Gastrocnemius medialis (tissue), 4 donors: ENCODE data around the gene EEF1A2.

Experiments used
- POLR2A ChIP-seq, 2 donors: fragments of 450-650 bp; IDR thresholded peaks; one replicate each; pipeline ENCODE4 v1.6.1; 2017; ENCODE audit warnings: antibody characterized with exemption in 2 of 2, mild to moderate bottlenecking in 2 of 2, moderate library complexity in 2 of 2
- TF ChIP-seq, protein P1 (sequence below), 5 experiments: fragments of 450-650 bp in 3 of 5; fragments of 200-600 bp in 2 of 5; sonication (generic) in 2 of 5; IDR thresholded peaks in 4 of 5; conservative IDR thresholded peaks in 1 of 5; 1 replicate in 4 of 5; 2 replicates in 1 of 5; pipeline ENCODE4 v1.5.1; 2016 to 2019; ENCODE audit warnings: antibody characterized with exemption in 5 of 5, mild to moderate bottlenecking in 3 of 5, moderate library complexity in 3 of 5

DNA sequence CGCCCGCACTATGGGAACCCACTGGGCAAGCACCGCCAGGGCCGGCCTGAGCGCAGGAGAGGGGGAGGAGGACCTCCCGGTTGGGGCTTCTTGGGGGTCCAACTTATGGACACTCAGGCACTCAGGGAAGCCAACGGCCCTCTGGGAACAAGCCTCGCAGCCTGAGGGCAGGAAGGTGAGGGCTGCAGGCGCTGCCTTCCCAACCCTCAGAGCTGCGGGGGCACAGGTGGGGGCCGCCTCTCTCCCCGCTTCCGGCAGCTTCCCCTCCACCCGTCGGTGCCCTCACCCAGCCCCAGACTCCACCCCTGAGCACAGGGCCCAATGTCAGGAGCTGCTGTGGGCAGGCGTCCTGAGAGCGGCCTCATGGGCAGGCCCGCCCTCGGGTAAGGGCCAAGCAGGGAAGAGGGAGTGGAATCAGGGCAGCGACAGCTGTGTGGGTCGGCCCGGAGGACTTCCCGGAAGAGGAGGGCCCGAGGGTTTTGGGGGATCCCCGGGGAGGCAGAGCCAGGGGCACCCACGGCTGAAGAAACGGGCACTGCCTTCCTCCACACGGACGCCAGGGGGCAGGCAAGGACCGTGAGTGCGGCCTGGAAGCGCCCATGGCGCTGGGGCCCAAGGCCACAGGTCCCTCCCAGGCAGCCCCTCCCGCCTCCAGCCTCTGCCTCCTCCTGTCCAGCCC lies 38.8 kb upstream of the EEF1A2 start:
- TF ChIP-seq POLR2A (IDR thresholded peaks at IDR 0.05): peak in 1 of 2 donors; percentile 6
- TF ChIP-seq, protein P1, sequence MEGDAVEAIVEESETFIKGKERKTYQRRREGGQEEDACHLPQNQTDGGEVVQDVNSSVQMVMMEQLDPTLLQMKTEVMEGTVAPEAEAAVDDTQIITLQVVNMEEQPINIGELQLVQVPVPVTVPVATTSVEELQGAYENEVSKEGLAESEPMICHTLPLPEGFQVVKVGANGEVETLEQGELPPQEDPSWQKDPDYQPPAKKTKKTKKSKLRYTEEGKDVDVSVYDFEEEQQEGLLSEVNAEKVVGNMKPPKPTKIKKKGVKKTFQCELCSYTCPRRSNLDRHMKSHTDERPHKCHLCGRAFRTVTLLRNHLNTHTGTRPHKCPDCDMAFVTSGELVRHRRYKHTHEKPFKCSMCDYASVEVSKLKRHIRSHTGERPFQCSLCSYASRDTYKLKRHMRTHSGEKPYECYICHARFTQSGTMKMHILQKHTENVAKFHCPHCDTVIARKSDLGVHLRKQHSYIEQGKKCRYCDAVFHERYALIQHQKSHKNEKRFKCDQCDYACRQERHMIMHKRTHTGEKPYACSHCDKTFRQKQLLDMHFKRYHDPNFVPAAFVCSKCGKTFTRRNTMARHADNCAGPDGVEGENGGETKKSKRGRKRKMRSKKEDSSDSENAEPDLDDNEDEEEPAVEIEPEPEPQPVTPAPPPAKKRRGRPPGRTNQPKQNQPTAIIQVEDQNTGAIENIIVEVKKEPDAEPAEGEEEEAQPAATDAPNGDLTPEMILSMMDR (IDR thresholded peaks at IDR 0.05 in 4 of 5, conservative IDR thresholded peaks at IDR 0.05 in 1 of 5): peak; percentile 88 to 98 (median 96)
